H1 (cell line): ENCODE results near the gene PLEKHA5. TPM values are rescaled to one million over a fixed set of nuclear protein-coding genes. Genes with fewer than 3 reads are reported as not detected.

Experiments
- CTCF ChIA-PET: fragments of 300-600 bp; sonication (Branson Sonifier 250); formaldehyde crosslinking; loops from one replicate; lab custom pipeline; 2021; ENCODE audit not compliant: partially characterized antibody; lab: Charles Lee
- POLR2A ChIA-PET: fragments of 300-600 bp; sonication (Branson Sonifier 250); formaldehyde crosslinking; loops from one replicate; lab custom pipeline; 2021; ENCODE audit warnings: inconsistent platforms; ENCODE audit not compliant: partially characterized antibody; lab: Charles Lee
- DNase-seq, 2 experiments: peaks; one replicate each; pipeline versions ENCODE4 v3.0.0 to v3.0.0-alpha.2; 2010 to 2022; ENCODE audit warnings: low spot score in 2 of 2, low read depth in 1 of 2, mixed read lengths in 1 of 2
- FAIRE-seq: peaks from 2 replicates; lab custom pipeline; 2011; peaks lifted over from hg19 to GRCh38; lab: Jason Lieb, UNC
- H2AFZ ChIP-seq: 2 replicates; pipeline ENCODE4 v1.8.1; 2012; ENCODE audit warnings: low read length, inconsistent platforms
- H2AK5ac ChIP-seq: 2 replicates; pipeline ENCODE4 v1.6.1; 2013; ENCODE audit warnings: low read depth, low read length
- H2BK120ac ChIP-seq: replicated peaks from 2 replicates; pipeline ENCODE3; 2013; ENCODE audit warnings: low read depth, low read length, inconsistent platforms
- H2BK12ac ChIP-seq: 2 replicates; pipeline ENCODE4 v1.6.1; 2013; ENCODE audit warnings: low read depth, low read length
- H2BK15ac ChIP-seq: 2 replicates; pipeline ENCODE4 v1.6.1; 2013; ENCODE audit warnings: low read length
- H2BK20ac ChIP-seq: 2 replicates; pipeline ENCODE4 v1.6.1; 2013; ENCODE audit warnings: low read length
- H2BK5ac ChIP-seq: 2 replicates; pipeline ENCODE4 v1.6.1; 2013; ENCODE audit warnings: low read depth, low read length
- H3K14ac ChIP-seq: 2 replicates; pipeline ENCODE4 v1.6.1; 2013; ENCODE audit warnings: inconsistent platforms; ENCODE audit not compliant: insufficient read length
- H3K18ac ChIP-seq: 2 replicates; pipeline ENCODE4 v1.6.1; 2013; ENCODE audit warnings: low read length; ENCODE audit errors: extremely low read depth
- H3K23ac ChIP-seq: 2 replicates; pipeline ENCODE4 v1.6.1; 2013; ENCODE audit warnings: inconsistent platforms; ENCODE audit not compliant: insufficient read length
- H3K23me2 ChIP-seq: 2 replicates; pipeline ENCODE4 v1.6.1; 2013; ENCODE audit warnings: low read depth, low read length
- H3K27ac ChIP-seq: 2 replicates; pipeline ENCODE4 v1.6.1; 2011; ENCODE audit warnings: low read depth, low read length, inconsistent platforms
- H3K27me3 ChIP-seq, 4 experiments: replicated peaks in 1 of 4; 1 replicate in 1 of 4; 2 replicates in 3 of 4; pipeline versions ENCODE4 v1.6.1 to v1.8.1; 2011 to 2013; ENCODE audit warnings: low read length in 3 of 4, mild to moderate bottlenecking in 3 of 4, inconsistent platforms in 2 of 4, mixed read lengths in 2 of 4, moderate library complexity in 1 of 4; ENCODE audit not compliant: control insufficient read depth in 3 of 4, insufficient read depth in 3 of 4; ENCODE audit errors: extremely low read depth in 1 of 4
- H3K36me3 ChIP-seq, 4 experiments: 2 replicates each; pipeline versions ENCODE4 v1.6.1 to v1.8.1; 2011 to 2013; ENCODE audit warnings: mild to moderate bottlenecking in 4 of 4, low read length in 3 of 4, moderate library complexity in 2 of 4, control low read depth in 1 of 4, inconsistent platforms in 1 of 4; ENCODE audit not compliant: insufficient read depth in 4 of 4, control insufficient read depth in 2 of 4
- H3K4ac ChIP-seq: replicated peaks from 2 replicates; pipeline ENCODE3; 2013; ENCODE audit warnings: low read length, low read depth, mixed read lengths, inconsistent platforms; ENCODE audit not compliant: insufficient read length
- H3K4me1 ChIP-seq, 4 experiments: replicated peaks in 1 of 4; 1 replicate in 1 of 4; 2 replicates in 3 of 4; pipeline versions ENCODE4 v1.6.1 to v1.8.1; 2011 to 2013; ENCODE audit warnings: low read length in 3 of 4, inconsistent platforms in 2 of 4, mixed read lengths in 1 of 4; ENCODE audit not compliant: insufficient read depth in 4 of 4, control insufficient read depth in 3 of 4
- H3K4me2 ChIP-seq, 2 experiments: 2 replicates each; pipeline versions ENCODE4 v1.6.1 to v1.8.1; 2011 to 2013; ENCODE audit warnings: low read depth in 2 of 2, low read length in 2 of 2, control low read depth in 1 of 2, inconsistent platforms in 1 of 2, mild to moderate bottlenecking in 1 of 2; ENCODE audit not compliant: insufficient read depth in 1 of 2
- H3K4me3 ChIP-seq, 4 experiments: fragments of 200-600, 300-600 bp in 1 of 4; sonication (generic), shearing (Covaris generic), sonication (Bioruptor Twin) in 1 of 4; 2 replicates each; pipeline versions ENCODE4 v1.5.1 to v1.8.1; 2011 to 2016; ENCODE audit warnings: low read length in 4 of 4, low read depth in 3 of 4, control low read depth in 2 of 4, inconsistent platforms in 2 of 4, mild to moderate bottlenecking in 2 of 4, mixed read lengths in 1 of 4, moderate library complexity in 1 of 4; ENCODE audit not compliant: insufficient read depth in 2 of 4; ENCODE audit errors: extremely low read depth in 1 of 4
- H3K56ac ChIP-seq: replicated peaks from 2 replicates; pipeline ENCODE3; 2013; ENCODE audit warnings: low read depth, mild to moderate bottlenecking, mixed read lengths, low read length, inconsistent platforms; ENCODE audit not compliant: insufficient read length
- H3K79me1 ChIP-seq: 2 replicates; pipeline ENCODE4 v1.6.1; 2013; ENCODE audit warnings: low read depth, low read length, control low read depth
- H3K79me2 ChIP-seq, 2 experiments: 2 replicates each; pipeline versions ENCODE4 v1.6.1 to v1.8.1; 2012 to 2013; ENCODE audit warnings: low read length in 2 of 2, mild to moderate bottlenecking in 2 of 2, inconsistent platforms in 1 of 2; ENCODE audit not compliant: insufficient read depth in 2 of 2, control insufficient read depth in 1 of 2
- H3K9ac ChIP-seq, 4 experiments: replicated peaks in 1 of 4; 1 replicate in 1 of 4; 2 replicates in 3 of 4; pipeline versions ENCODE4 v1.6.1 to v1.8.1; 2011 to 2013; ENCODE audit warnings: low read depth in 3 of 4, low read length in 3 of 4, control low read depth in 2 of 4, mild to moderate bottlenecking in 2 of 4, moderate library complexity in 2 of 4, inconsistent platforms in 1 of 4; ENCODE audit errors: extremely low read depth in 1 of 4
- H3K9me3 ChIP-seq, 2 experiments: 2 replicates each; pipeline versions ENCODE4 v1.6.1 to v1.8.1; 2012 to 2013; ENCODE audit warnings: mild to moderate bottlenecking in 2 of 2, moderate library complexity in 2 of 2, control low read depth in 1 of 2, inconsistent platforms in 1 of 2, low read depth in 1 of 2, low read length in 1 of 2, mixed read lengths in 1 of 2; ENCODE audit not compliant: insufficient read depth in 2 of 2
- H4K20me1 ChIP-seq, 2 experiments: replicated peaks in 1 of 2; 2 replicates each; pipeline versions ENCODE3 to v1.8.1; 2011 to 2013; ENCODE audit warnings: inconsistent platforms in 2 of 2, low read length in 2 of 2, mild to moderate bottlenecking in 1 of 2; ENCODE audit not compliant: insufficient read depth in 2 of 2, control insufficient read depth in 1 of 2
- H4K5ac ChIP-seq: 2 replicates; pipeline ENCODE4 v1.6.1; 2013; ENCODE audit warnings: low read length, low read depth, mixed read lengths, inconsistent platforms; ENCODE audit not compliant: insufficient read length
- H4K8ac ChIP-seq: 2 replicates; pipeline ENCODE4 v1.8.0; 2013; ENCODE audit warnings: mild to moderate bottlenecking, moderate library complexity, low read length, inconsistent platforms; ENCODE audit not compliant: insufficient read depth; ENCODE audit errors: extremely low read depth
- H4K91ac ChIP-seq: replicated peaks from 2 replicates; pipeline ENCODE3; 2013; ENCODE audit warnings: low read length, mixed read lengths, inconsistent platforms; ENCODE audit not compliant: insufficient read length
- ASH2L ChIP-seq: fragments of 200-600, 300-600 bp; sonication (generic); IDR thresholded peaks from one replicate; pipeline ENCODE4 v1.7.1; 2017; ENCODE audit warnings: low read length
- CREB1 ChIP-seq: IDR thresholded peaks from 2 replicates; pipeline ENCODE4 v1.6.1; 2012; ENCODE audit warnings: inconsistent platforms
- CTCF ChIP-seq, 3 experiments: IDR thresholded peaks; 1 replicate in 2 of 3; 2 replicates in 1 of 3; pipeline versions ENCODE4 v1.5.1 to v1.6.1; 2011; ENCODE audit warnings: low read length in 3 of 3, mild to moderate bottlenecking in 3 of 3, inconsistent platforms in 2 of 3, low read depth in 1 of 3, moderate library complexity in 1 of 3; ENCODE audit not compliant: insufficient read depth in 1 of 3; ENCODE audit errors: control extremely low read depth in 1 of 3
- E2F6 ChIP-seq: IDR thresholded peaks from 2 replicates; pipeline ENCODE4 v1.6.1; 2012; ENCODE audit warnings: inconsistent platforms
- KDM1A ChIP-seq: fragments of 200-600, 300-600 bp; sonication (generic); IDR thresholded peaks from 2 replicates; pipeline ENCODE4 v1.7.1; 2016; ENCODE audit warnings: mild to moderate bottlenecking, low read length, borderline replicate concordance
- KDM5A ChIP-seq: fragments of 200-600 bp; IDR thresholded peaks from 2 replicates; pipeline ENCODE4 v1.7.1; 2012; ENCODE audit warnings: mild to moderate bottlenecking, low read length, inconsistent platforms, mixed read lengths
- POU5F1 ChIP-seq: IDR thresholded peaks from 2 replicates; pipeline ENCODE4 v1.6.1; 2011; ENCODE audit warnings: low read depth, mild to moderate bottlenecking, low read length, moderate library complexity
- RAD21 ChIP-seq, 2 experiments: IDR thresholded peaks in 1 of 2; conservative IDR thresholded peaks in 1 of 2; 2 replicates each; pipeline ENCODE4 v1.6.1; 2011; ENCODE audit warnings: low read depth in 2 of 2, low read length in 2 of 2, improper control_type of control experiment in 1 of 2, inconsistent platforms in 1 of 2, mild to moderate bottlenecking in 1 of 2, moderate library complexity in 1 of 2
- SIN3A ChIP-seq, 2 experiments: IDR thresholded peaks in 1 of 2; conservative IDR thresholded peaks in 1 of 2; 2 replicates each; pipeline ENCODE4 v1.6.1; 2011 to 2012; ENCODE audit warnings: low read length in 2 of 2, improper control_type of control experiment in 1 of 2, low read depth in 1 of 2, mild to moderate bottlenecking in 1 of 2
- TBP ChIP-seq: IDR thresholded peaks from 2 replicates; pipeline ENCODE4 v1.6.1; 2011; ENCODE audit warnings: low read depth, low read length, improper control_type of control experiment
- WGBS, 2 experiments: shearing (Covaris generic) in 1 of 2; methylation state at CpG; one replicate each; pipeline versions ENCODE4 v1.1.6 to v1.1.7; 2013 to 2015; ENCODE audit warnings: low lambda C conversion rate in 2 of 2, mixed read lengths in 2 of 2, inconsistent platforms in 1 of 2, low coverage in 1 of 2, missing lambda C conversion rate in 1 of 2; ENCODE audit not compliant: insufficient replicate concordance in 2 of 2, insufficient coverage in 1 of 2, insufficient read length in 1 of 2; ENCODE audit errors: extremely low coverage in 1 of 2, missing lambda C conversion rate in 1 of 2; 5-methylcytosine and 5-hydroxymethylcytosine counted together
- polyA plus RNA-seq, 7 experiments: library from polyadenylated mRNA; depleted of rRNA in 3 of 7; stranded (reverse) in 5 of 7; unstranded in 2 of 7; fragments of >200 nt in 5 of 7; fragments of 200-250 nt in 2 of 7; gene quantifications; 1 replicate in 5 of 7; 2 replicates in 1 of 7; 4 replicates in 1 of 7; pipeline versions ENCODE4 v1.2.1 to v1.2.3, GENCODE V29; 2011 to 2013; ENCODE audit warnings: missing spikeins in 2 of 7, mixed read lengths in 2 of 7
- total RNA-seq: library from RNA; stranded (reverse); fragmentation: NEBNext Ultra II Directional; extraction: Animal tissue kit (Norgen Biotek cat#: 25700); gene quantifications from 2 replicates; pipeline ENCODE4 v1.2.1, GENCODE V29; 2021

PLEKHA5 gene
- total and polyA plus RNA-seq, 2 of the 8 experiments (the other 6 are each of a cell fraction or from before 2014, with no cell fraction given) = 17.2 to 66.1 TPM

DNA sequence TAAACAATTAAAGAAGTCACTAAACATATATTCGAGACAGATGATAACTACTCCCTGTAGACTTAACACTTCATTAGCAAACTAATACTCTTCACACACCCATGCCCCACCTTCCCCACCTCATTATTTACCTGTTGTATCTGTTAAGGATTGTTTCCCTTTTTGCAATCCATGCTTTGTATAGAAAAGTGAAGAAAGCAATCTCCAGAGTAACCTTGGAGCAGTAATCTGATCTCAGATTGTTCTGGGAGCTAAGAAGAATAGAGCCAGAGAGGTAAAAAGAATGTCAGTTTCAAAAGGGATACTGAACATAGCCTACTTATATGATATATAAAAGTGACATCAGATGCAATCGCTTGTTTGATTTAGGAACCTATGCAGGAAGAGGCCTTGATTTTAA, 37.4 kb downstream of the PLEKHA5 start:
- Histone ChIP-seq H4K20me1 (peaks cover 2 to 11% of the 10 kb centered on the region in 2 experiments), H3K36me3 (no peaks in the 10 kb centered on the region), H2BK15ac (no peak overlapping the region), H3K23ac (no peak overlapping the region), H4K91ac (no peak overlapping the region), H3K4ac (no peak overlapping the region), H3K4me1 (peaks cover 0 to 4% (median 3%) of the 10 kb centered on the region in 4 experiments; a peak in 3 of 7 replicates), H2BK5ac (no peak overlapping the region), H3K9me3 (no peaks in the 10 kb centered on the region), H3K23me2 (no peaks in the 10 kb centered on the region), H3K79me1 (peaks cover 2% of the 10 kb centered on the region; the same call in 1 of the 2 replicates), H2BK12ac (no peak overlapping the region), H2BK20ac (no peak overlapping the region), H3K79me2 (peaks cover 6 to 92% of the 10 kb centered on the region in 2 experiments), H4K5ac (no peak overlapping the region), H3K27ac (no peak overlapping the region), H2AK5ac (no peak overlapping the region), H2AFZ (no peak overlapping the region), H3K14ac (no peak overlapping the region), H3K27me3 (no peaks in the 10 kb centered on the region), H2BK120ac (no peak overlapping the region), H3K56ac (no peak overlapping the region), H3K9ac (no peak overlapping the region), H3K18ac (no peak overlapping the region), H4K8ac (no peak overlapping the region), H3K4me3 (no peak overlapping the region), H3K4me2 (no peak overlapping the region)
- 60% methylated on average over 2 of the region's 2 CpGs; no CpG with 5 or more reads in 1 of the 2 experiments for WGBS, 2 experiments
- DNase-seq = no peak
- POLR2A ChIA-PET = no interaction called here
- CTCF ChIA-PET = interaction anchor here (0.6 to 2.5 kb wide), 3 partner anchors 16 to 1017 kb away, joined by 3 to 9 read pairs (median 4); no protein-coding TSS in a partner anchor
- FAIRE-seq = no peak
- no peak for TF ChIP-seq TBP
- no peak for TF ChIP-seq SIN3A (conservative IDR thresholded peaks at IDR 0.05 in 1 of 2, IDR thresholded peaks at IDR 0.05 in 1 of 2; ENCODE audit: low read depth in 1 of 2, low read length in 2 of 2)
- TF ChIP-seq POU5F1 = no peak
- no peak for TF ChIP-seq KDM1A
- no peak for TF ChIP-seq CREB1
- no peak for TF ChIP-seq KDM5A
- no peak for TF ChIP-seq CTCF (IDR thresholded peaks at IDR 0.05; ENCODE audit: control extremely low read depth in 1 of 3, insufficient read depth in 1 of 3, low read depth in 1 of 3, low read length in 3 of 3)
- TF ChIP-seq ASH2L = no peak
- TF ChIP-seq E2F6 = no peak
- TF ChIP-seq RAD21 (IDR thresholded peaks at IDR 0.05 in 1 of 2, conservative IDR thresholded peaks at IDR 0.05 in 1 of 2; ENCODE audit: low read depth in 2 of 2, low read length in 2 of 2) = no peak
